IMR-90 (cell line): Measurements from ENCODE around the gene RAN. TPM values are rescaled to one million over a fixed set of nuclear protein-coding genes. Genes with fewer than 3 reads are reported as not detected.

Experiments
- ATAC-seq: fragments of 200-7000 bp; cut with Tn5 transposase; 2 replicates; pipeline ENCODE4 v1.9.1; 2020; ENCODE audit warnings: low read depth, mild to moderate bottlenecking, moderate library complexity
- BruUV-seq: library from RNA; stranded (reverse); fragments of 400-500 nt; replicated peaks from 2 replicates; lab custom pipeline; 2021; lab: Mats Ljungman, UMichigan
- CTCF ChIA-PET: fragments of 300-600 bp; formaldehyde crosslinking; extraction: SDS; loops from one replicate; lab custom pipeline; 2021; ENCODE audit warnings: antibody characterized with exemption; lab: Yijun Ruan, JAX
- POLR2A ChIA-PET: fragments of 300-600 bp; sonication (Branson Sonifier 250); formaldehyde crosslinking; loops from one replicate; lab custom pipeline; 2022; ENCODE audit warnings: antibody characterized with exemption; ENCODE audit not compliant: unreplicated experiment; lab: Charles Lee
- DNase-seq: peaks from one replicate; pipeline ENCODE4 v3.0.0; 2013
- H2AFZ ChIP-seq: replicated peaks from 2 replicates; pipeline ENCODE3; 2013; ENCODE audit warnings: low read length, mild to moderate bottlenecking; ENCODE audit not compliant: poor library complexity
- H2AK5ac ChIP-seq: 2 replicates; pipeline ENCODE4 v1.6.1; 2013; ENCODE audit warnings: low read depth, low read length, inconsistent platforms
- H2AK9ac ChIP-seq: replicated peaks from 2 replicates; pipeline ENCODE3; 2013; ENCODE audit warnings: mild to moderate bottlenecking, low read depth, low read length, moderate library complexity; ENCODE audit not compliant: poor library complexity
- H2BK120ac ChIP-seq: 2 replicates; pipeline ENCODE4 v1.6.1; 2013; ENCODE audit warnings: low read depth, low read length, inconsistent platforms
- H2BK15ac ChIP-seq: 3 replicates; pipeline ENCODE4 v1.6.1; 2013; ENCODE audit warnings: low read depth, low read length, inconsistent platforms
- H2BK20ac ChIP-seq: 2 replicates; pipeline ENCODE4 v1.6.1; 2013; ENCODE audit warnings: low read depth, mild to moderate bottlenecking, inconsistent platforms, low read length, moderate library complexity
- H2BK5ac ChIP-seq: 2 replicates; pipeline ENCODE4 v1.6.1; 2013; ENCODE audit warnings: mild to moderate bottlenecking, low read depth, low read length, inconsistent platforms; ENCODE audit not compliant: poor library complexity, severe bottlenecking
- H3K14ac ChIP-seq: replicated peaks from 2 replicates; pipeline ENCODE4 v1.6.1; 2013; ENCODE audit warnings: low read depth, low read length, inconsistent platforms
- H3K18ac ChIP-seq: 2 replicates; pipeline ENCODE4 v1.6.1; 2013; ENCODE audit warnings: low read depth, low read length, control low read depth
- H3K23ac ChIP-seq: 2 replicates; pipeline ENCODE4 v1.6.1; 2013; ENCODE audit warnings: low read depth, low read length, inconsistent platforms
- H3K27ac ChIP-seq: 2 replicates; pipeline ENCODE4 v1.5.1; 2013; ENCODE audit warnings: mild to moderate bottlenecking, control low read depth, low read length; ENCODE audit not compliant: insufficient read depth
- H3K27me3 ChIP-seq: 2 replicates; pipeline ENCODE4 v1.6.1; 2013; ENCODE audit warnings: low read length; ENCODE audit not compliant: control insufficient read depth, insufficient read depth
- H3K36me3 ChIP-seq: 2 replicates; pipeline ENCODE4 v1.6.1; 2013; ENCODE audit warnings: low read length, mixed read lengths; ENCODE audit not compliant: control insufficient read depth, insufficient read depth
- H3K4ac ChIP-seq: 2 replicates; pipeline ENCODE4 v1.6.1; 2013; ENCODE audit warnings: low read depth, low read length, inconsistent platforms
- H3K4me1 ChIP-seq: 2 replicates; pipeline ENCODE4 v1.6.1; 2013; ENCODE audit warnings: low read length, mixed read lengths; ENCODE audit not compliant: control insufficient read depth, insufficient read depth
- H3K4me2 ChIP-seq: 2 replicates; pipeline ENCODE4 v1.6.1; 2013; ENCODE audit warnings: low read depth, mild to moderate bottlenecking, control low read depth, low read length, moderate library complexity
- H3K4me3 ChIP-seq: 2 replicates; pipeline ENCODE4 v1.5.1; 2013; ENCODE audit warnings: low read depth, mild to moderate bottlenecking, control low read depth, low read length, moderate library complexity; ENCODE audit not compliant: insufficient read depth
- H3K56ac ChIP-seq: 2 replicates; pipeline ENCODE4 v1.6.1; 2013; ENCODE audit warnings: low read length, inconsistent platforms; ENCODE audit not compliant: insufficient read depth; ENCODE audit errors: extremely low read depth
- H3K79me1 ChIP-seq, 2 experiments: 2 replicates each; pipeline ENCODE4 v1.6.1; 2013; ENCODE audit warnings: low read length in 2 of 2, inconsistent platforms in 1 of 2, low read depth in 1 of 2
- H3K9ac ChIP-seq: 2 replicates; pipeline ENCODE4 v1.6.1; 2013; ENCODE audit warnings: low read depth, low read length, control low read depth
- H3K9me1 ChIP-seq: 2 replicates; pipeline ENCODE4 v1.6.1; 2013; ENCODE audit warnings: low read length, inconsistent platforms; ENCODE audit not compliant: insufficient read depth
- H3K9me3 ChIP-seq: 2 replicates; pipeline ENCODE4 v1.6.1; 2013; ENCODE audit warnings: low read length; ENCODE audit not compliant: control insufficient read depth, insufficient read depth
- H4K20me1 ChIP-seq: 2 replicates; pipeline ENCODE4 v1.6.1; 2013; ENCODE audit warnings: low read length, inconsistent platforms; ENCODE audit not compliant: insufficient read depth
- H4K5ac ChIP-seq: 2 replicates; pipeline ENCODE4 v1.6.1; 2013; ENCODE audit warnings: mild to moderate bottlenecking, low read depth, low read length, control low read depth
- H4K8ac ChIP-seq, 2 experiments: 2 replicates each; pipeline ENCODE4 v1.6.1; 2013; ENCODE audit warnings: low read depth in 2 of 2, low read length in 2 of 2, control low read depth in 1 of 2, inconsistent platforms in 1 of 2
- H4K91ac ChIP-seq: 2 replicates; pipeline ENCODE4 v1.6.1; 2013; ENCODE audit warnings: low read depth, low read length, inconsistent platforms; ENCODE audit not compliant: insufficient read depth
- BHLHE40 ChIP-seq: fragments of 150-350 bp; IDR thresholded peaks from 2 replicates; pipeline ENCODE4 v1.6.1; 2016; ENCODE audit warnings: mild to moderate bottlenecking, low read depth, low read length
- CHD1 ChIP-seq: IDR thresholded peaks from 2 replicates; pipeline ENCODE4 v1.6.1; 2012; ENCODE audit warnings: low read depth, low read length, improper control_type of control experiment
- FOS ChIP-seq: fragments of 150-350 bp; IDR thresholded peaks from 2 replicates; pipeline ENCODE4 v1.6.1; 2016; ENCODE audit warnings: low read depth, low read length
- MAZ ChIP-seq: IDR thresholded peaks from 2 replicates; pipeline ENCODE4 v1.6.1; 2012; ENCODE audit warnings: low read depth, mild to moderate bottlenecking, low read length, improper control_type of control experiment, moderate library complexity, borderline replicate concordance
- RAD21 ChIP-seq: IDR thresholded peaks from 2 replicates; pipeline ENCODE4 v1.6.1; 2012; ENCODE audit warnings: low read length, improper control_type of control experiment
- SMC3 ChIP-seq: fragments of 150-350 bp; IDR thresholded peaks from 2 replicates; pipeline ENCODE4 v1.6.1; 2016; ENCODE audit warnings: low read depth, mild to moderate bottlenecking, antibody characterized with exemption, low read length, moderate library complexity
- WGBS, 2 experiments: methylation state at CpG; one replicate each; pipeline versions ENCODE4 v1.1.5 to v1.1.7; 2013; ENCODE audit warnings: missing lambda C conversion rate in 2 of 2; ENCODE audit not compliant: insufficient read length in 1 of 2; ENCODE audit errors: extremely low coverage in 2 of 2; 5-methylcytosine and 5-hydroxymethylcytosine counted together
- dilution Hi-C: fragments of 300-500 bp; cut with HindIII; formaldehyde crosslinking; loops from one replicate; pipeline ENCODE4 v1.14.3; 2018; ENCODE audit warnings: low sequenced_read_pairs; ENCODE audit not compliant: unreplicated experiment
- in situ Hi-C: fragments of 300-500 bp; cut with MboI; formaldehyde crosslinking; loops from 3 replicates; pipeline ENCODE4 v1.14.3; 2019; ENCODE audit warnings: low sequenced_read_pairs, inconsistent platforms, mixed read lengths
- intact Hi-C: fragments of 100-400 bp; cut with micrococcal nuclease; formaldehyde crosslinking; loops from 2 replicates; pipeline ENCODE4 v1.10.0; 2022
- polyA plus RNA-seq, 3 experiments: library from polyadenylated mRNA; depleted of rRNA; stranded (reverse); fragments of >200 nt; gene quantifications; 2 replicates each; pipeline ENCODE4 v1.2.3, GENCODE V29; 2012; ENCODE audit warnings: low replicate concordance in 1 of 3
- total RNA-seq: library from RNA; depleted of rRNA; stranded (reverse); fragments of >200 nt; gene quantifications from 2 replicates; pipeline ENCODE4 v1.2.3, GENCODE V29; 2012

The RAN gene
- total and polyA plus RNA-seq, 2 of the 4 experiments (the other 2 are of a cell fraction): 910 to 984 TPM

DNA sequence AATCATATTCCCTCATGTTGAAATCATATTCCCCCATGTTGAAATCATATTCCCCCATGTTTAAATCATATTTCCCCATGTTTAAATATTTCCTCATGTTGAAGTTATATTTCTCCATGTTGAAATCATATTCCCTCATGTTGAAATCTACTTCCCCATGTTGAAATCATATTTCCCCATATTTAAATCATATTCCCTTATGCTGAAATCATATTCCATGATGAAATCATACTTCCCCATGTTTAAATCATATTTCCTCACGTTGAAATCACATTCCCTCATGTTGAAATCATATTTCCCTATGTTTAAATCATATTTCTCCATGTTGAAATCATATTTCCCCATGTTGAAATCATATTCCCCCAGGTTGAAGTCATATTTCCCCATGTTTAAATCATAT, 47.2 kb downstream of the RAN start:
- H3K27ac ChIP-seq: no peak overlapping the region
- H3K18ac ChIP-seq: no peak overlapping the region
- no peak overlapping the region for H4K5ac ChIP-seq
- H4K8ac ChIP-seq: no peak overlapping the region
- H3K9ac ChIP-seq: no peak overlapping the region
- H3K4ac ChIP-seq: no peak overlapping the region
- H4K20me1 ChIP-seq: no peaks in the 10 kb centered on the region
- BruUV-seq: no TSS peak
- no peak overlapping the region for H2BK20ac ChIP-seq
- ATAC-seq (no peak), DNase-seq (no peak)
- intact Hi-C loops: loop anchor here (5.0 kb wide), 1 partner anchor 863 kb away; no protein-coding TSS in a partner anchor
- POLR2A ChIA-PET: no interaction called here
- peaks cover 3% of the 10 kb centered on the region for H3K27me3 ChIP-seq
- no peak overlapping the region for H3K4me2 ChIP-seq
- no peak overlapping the region for H2BK120ac ChIP-seq
- H2BK15ac ChIP-seq: no peak overlapping the region
- no peaks in the 10 kb centered on the region for H3K9me3 ChIP-seq
- H3K79me1 ChIP-seq: no peaks in the 10 kb centered on the region
- H3K23ac ChIP-seq: no peak overlapping the region
- CTCF ChIA-PET: no interaction called here
- dilution Hi-C loops: no loop called here
- H2AFZ ChIP-seq: no peak overlapping the region
- H2AK9ac ChIP-seq: no peak overlapping the region
- H3K36me3 ChIP-seq: no peaks in the 10 kb centered on the region
- H3K56ac ChIP-seq: no peak overlapping the region
- no peak overlapping the region for H4K91ac ChIP-seq
- H3K9me1 ChIP-seq: no peaks in the 10 kb centered on the region
- in situ Hi-C loops: no loop called here
- no peak overlapping the region for H3K4me3 ChIP-seq
- no peak overlapping the region for H2AK5ac ChIP-seq
- TF ChIP-seq FOS: no peak
- no peak for TF ChIP-seq SMC3
- no peak for TF ChIP-seq CHD1
- no peak for TF ChIP-seq MAZ
- no peak for TF ChIP-seq BHLHE40
- no peak for TF ChIP-seq RAD21
- no CpG with 5 or more reads among the region's 1 CpG for WGBS, 2 experiments
- 0 out of 2 replicates have a peak, but pooled peaks cover 1% of the 10 kb centered on the region for H3K4me1 ChIP-seq
- H3K14ac ChIP-seq: no peak overlapping the region
- no peak overlapping the region for H2BK5ac ChIP-seq
